Keratinocyte (primary cell): ENCODE data around the gene MAP3K20.

Experiments
- EZH2 ChIP-seq: IDR thresholded peaks from one replicate; pipeline ENCODE4 v1.6.1; 2012; ENCODE audit warnings: inconsistent platforms, mild to moderate bottlenecking, low read length, moderate library complexity
- TF ChIP-seq, protein P1 (sequence below), 3 experiments: IDR thresholded peaks in 1 of 3; conservative IDR thresholded peaks in 1 of 3; optimal IDR thresholded peaks in 1 of 3; 2 replicates in 2 of 3; 3 replicates in 1 of 3; pipeline versions ENCODE3 to v1.5.1; 2011; ENCODE audit warnings: low read length in 3 of 3, mild to moderate bottlenecking in 3 of 3, moderate library complexity in 2 of 3, control low read depth in 1 of 3, inconsistent platforms in 1 of 3; ENCODE audit not compliant: insufficient read depth in 2 of 3; ENCODE audit errors: extremely low read depth in 1 of 3

- TF ChIP-seq, protein P1, sequence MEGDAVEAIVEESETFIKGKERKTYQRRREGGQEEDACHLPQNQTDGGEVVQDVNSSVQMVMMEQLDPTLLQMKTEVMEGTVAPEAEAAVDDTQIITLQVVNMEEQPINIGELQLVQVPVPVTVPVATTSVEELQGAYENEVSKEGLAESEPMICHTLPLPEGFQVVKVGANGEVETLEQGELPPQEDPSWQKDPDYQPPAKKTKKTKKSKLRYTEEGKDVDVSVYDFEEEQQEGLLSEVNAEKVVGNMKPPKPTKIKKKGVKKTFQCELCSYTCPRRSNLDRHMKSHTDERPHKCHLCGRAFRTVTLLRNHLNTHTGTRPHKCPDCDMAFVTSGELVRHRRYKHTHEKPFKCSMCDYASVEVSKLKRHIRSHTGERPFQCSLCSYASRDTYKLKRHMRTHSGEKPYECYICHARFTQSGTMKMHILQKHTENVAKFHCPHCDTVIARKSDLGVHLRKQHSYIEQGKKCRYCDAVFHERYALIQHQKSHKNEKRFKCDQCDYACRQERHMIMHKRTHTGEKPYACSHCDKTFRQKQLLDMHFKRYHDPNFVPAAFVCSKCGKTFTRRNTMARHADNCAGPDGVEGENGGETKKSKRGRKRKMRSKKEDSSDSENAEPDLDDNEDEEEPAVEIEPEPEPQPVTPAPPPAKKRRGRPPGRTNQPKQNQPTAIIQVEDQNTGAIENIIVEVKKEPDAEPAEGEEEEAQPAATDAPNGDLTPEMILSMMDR (optimal IDR thresholded peaks at IDR 0.05 in 1 of 3, IDR thresholded peaks at IDR 0.05 in 1 of 3, conservative IDR thresholded peaks at IDR 0.05 in 1 of 3; ENCODE audit: extremely low read depth in 1 of 3, insufficient read depth in 2 of 3, low read length in 3 of 3) = no peak
- no peak for TF ChIP-seq EZH2
Measured at GRCh38 chr2:173062801-173063200, 12.8 kb upstream of the MAP3K20 start.
